OCI-LY3 (cell line): ENCODE measurements around the gene PCP2.

Experiments used
- H2AFZ ChIP-seq: fragments of 200-600, 300-600 bp; shearing (Covaris generic); 2 replicates; pipeline ENCODE4 v1.6.0; 2014; ENCODE audit warnings: antibody characterized with exemption, low read depth, low read length
- H3K27ac ChIP-seq: fragments of 200-600, 300-600 bp; sonication (generic); 2 replicates; pipeline ENCODE4 v1.5.1; 2014; ENCODE audit warnings: mild to moderate bottlenecking, low read length, moderate library complexity, mixed read lengths
- H3K27me3 ChIP-seq: fragments of 200-600, 300-600 bp; sonication (generic); 2 replicates; pipeline ENCODE4 v1.6.1; 2014; ENCODE audit warnings: low read depth, low read length, mixed read lengths
- H3K36me3 ChIP-seq: fragments of 200-600, 300-600 bp; sonication (generic); replicated peaks from 2 replicates; pipeline ENCODE3; 2014; ENCODE audit warnings: low read depth, low read length, mixed read lengths
- H3K4me1 ChIP-seq: fragments of 300-600, 200-600 bp; sonication (generic); 2 replicates; pipeline ENCODE4 v1.6.1; 2014; ENCODE audit warnings: low read length, mixed read lengths
- H3K4me2 ChIP-seq: fragments of 200-600, 300-600 bp; sonication (generic); 2 replicates; pipeline ENCODE4 v1.6.1; 2014; ENCODE audit warnings: low read length, mixed read lengths
- H3K4me3 ChIP-seq: fragments of 300-600, 200-600 bp; sonication (generic); 2 replicates; pipeline ENCODE4 v1.5.1; 2014; ENCODE audit warnings: antibody characterized with exemption, mild to moderate bottlenecking, low read length, moderate library complexity
- H3K79me2 ChIP-seq: fragments of 300-600, 200-600 bp; shearing (Covaris generic); 2 replicates; pipeline ENCODE4 v1.6.1; 2014; ENCODE audit warnings: mild to moderate bottlenecking, low read length, mixed read lengths
- H3K9ac ChIP-seq: fragments of 300-600, 200-600 bp; shearing (Covaris generic); 2 replicates; pipeline ENCODE4 v1.6.0; 2014; ENCODE audit warnings: mild to moderate bottlenecking, low read length, moderate library complexity
- H3K9me3 ChIP-seq: fragments of 200-600, 300-600 bp; shearing (Covaris generic); 2 replicates; pipeline ENCODE4 v1.6.1; 2014; ENCODE audit warnings: low read length, mixed read lengths; ENCODE audit not compliant: insufficient read depth
- H4K20me1 ChIP-seq: fragments of 200-600, 300-600 bp; sonication (generic); 2 replicates; pipeline ENCODE4 v1.6.1; 2016; ENCODE audit warnings: low read length, mixed read lengths; ENCODE audit not compliant: insufficient read depth
- CTCF ChIP-seq: fragments of 200-600, 300-600 bp; sonication (generic); IDR thresholded peaks from 2 replicates; pipeline ENCODE4 v1.5.1; 2014; ENCODE audit warnings: antibody characterized with exemption, low read length, low read depth
- EZH2phosphoT487 ChIP-seq: fragments of 200-600 bp; shearing (Covaris generic); IDR thresholded peaks from 2 replicates; pipeline ENCODE4 v1.6.1; 2018; ENCODE audit warnings: antibody characterized with exemption, mixed run types, low read depth

PCP2 gene

GRCh38 chr19:7639863-7640348 lies 6.4 kb upstream of the PCP2 start:
- Histone ChIP-seq H2AFZ (no peak overlapping the region), H3K79me2 (peaks cover 35% of the 10 kb centered on the region), H4K20me1 (peaks cover 7% of the 10 kb centered on the region; the same call in 1 of the 2 replicates), H3K27ac (no peak overlapping the region), H3K27me3 (no peaks in the 10 kb centered on the region), H3K4me1 (peaks cover 19% of the 10 kb centered on the region), H3K36me3 (peaks cover 25% of the 10 kb centered on the region), H3K9me3 (no peaks in the 10 kb centered on the region), H3K9ac (no peak overlapping the region), H3K4me3 (no peak overlapping the region), H3K4me2 (no peak overlapping the region)
- TF ChIP-seq CTCF (no peak), EZH2phosphoT487 (no peak)

GRCh38 chr19:7638802-7639465 lies 5.4 kb upstream of the PCP2 start:
- Histone ChIP-seq H3K27ac (no peak overlapping the region), H2AFZ (no peak overlapping the region), H3K79me2 (peaks cover 35% of the 10 kb centered on the region), H3K27me3 (no peaks in the 10 kb centered on the region), H3K9me3 (no peaks in the 10 kb centered on the region), H3K36me3 (peaks cover 19% of the 10 kb centered on the region), H3K4me1 (peaks cover 13% of the 10 kb centered on the region), H3K9ac (no peak overlapping the region), H3K4me2 (no peak overlapping the region), H3K4me3 (no peak overlapping the region), H4K20me1 (peaks cover 7% of the 10 kb centered on the region; the same call in 1 of the 2 replicates)
- TF ChIP-seq EZH2phosphoT487 (no peak), CTCF (no peak)

GRCh38 chr19:7637374-7638256 lies 4.1 kb upstream of the PCP2 start:
- Histone ChIP-seq H3K79me2 (peaks cover 35% of the 10 kb centered on the region), H4K20me1 (peaks cover 7% of the 10 kb centered on the region; the same call in 1 of the 2 replicates), H3K9me3 (no peaks in the 10 kb centered on the region), H3K9ac (peak overlapping the region; percentile 87), H3K4me1 (peaks cover 13% of the 10 kb centered on the region), H3K36me3 (peaks cover 19% of the 10 kb centered on the region), H3K27me3 (no peaks in the 10 kb centered on the region), H2AFZ (no peak overlapping the region), H3K4me3 (peak overlapping the region; percentile 92), H3K4me2 (peak overlapping the region; percentile 92), H3K27ac (peak overlapping the region; percentile 32)
- TF ChIP-seq CTCF (no peak), EZH2phosphoT487 (no peak)
